ENCODE measurements around the gene NTNG1. TPM values are rescaled to one million over a fixed set of nuclear protein-coding genes. Genes with fewer than 3 reads are reported as not detected.

The NTNG1 gene
- total RNA-seq, 1 experiment from 2014 or later = 1.5 TPM

DNA sequence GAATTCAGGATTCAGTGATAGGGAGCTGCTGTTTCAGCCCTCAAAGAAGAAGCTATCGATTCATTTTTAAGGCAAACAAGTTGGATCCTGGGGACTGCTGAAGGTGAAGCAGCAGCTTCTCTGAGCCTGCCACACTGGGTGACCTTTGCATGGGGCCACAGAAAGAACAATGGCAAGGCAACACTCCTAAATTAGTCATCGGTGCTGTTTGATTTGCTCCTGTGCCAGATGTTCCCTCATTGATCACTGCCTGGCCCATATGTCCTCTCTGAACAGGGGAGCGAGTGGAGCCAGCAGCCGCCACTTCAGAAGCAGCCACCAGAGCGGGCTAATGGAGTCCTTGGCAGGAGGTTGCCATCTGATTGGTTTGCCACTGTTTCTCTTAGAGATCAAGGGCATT lies 391.5 kb downstream of the NTNG1 start:
- Mint-ChIP-seq H3K4me1 (peaks cover 14 to 19% of the 10 kb centered on the region in 2 experiments), H3K27ac (no peak overlapping the region; a peak in 1 of 7 replicates), H3K4me3 (no peak overlapping the region), H3K27me3 (ENCODE audit: low read depth) (no peaks in the 10 kb centered on the region), H3K9me3 (no peaks in the 10 kb centered on the region), H3K36me3 (ENCODE audit: insufficient read depth in 1 of 3, low read depth in 3 of 3) (no peaks in the 10 kb centered on the region; a peak in 1 of 7 replicates)
- Histone ChIP-seq H3K79me1 (ENCODE audit: insufficient read depth, low read depth, low read length, poor library complexity, severe bottlenecking) (no peaks in the 10 kb centered on the region), H2BK5ac (ENCODE audit: insufficient read length, low read length) (no peak overlapping the region), H3K4me1 (ENCODE audit: insufficient read depth, low read length) (no peaks in the 10 kb centered on the region), H3K79me2 (ENCODE audit: insufficient read depth, low read length) (no peaks in the 10 kb centered on the region), H3T11ph (ENCODE audit: low read length) (no peak overlapping the region), H3K27me3 (ENCODE audit: insufficient read depth, low read length) (no peaks in the 10 kb centered on the region), H3K23ac (ENCODE audit: insufficient read length, low read depth, low read length) (no peak overlapping the region), H2BK120ac (ENCODE audit: low read depth, low read length, poor library complexity, severe bottlenecking) (no peak overlapping the region), H2AFZ (ENCODE audit: low read length) (no peak overlapping the region), H3K18ac (ENCODE audit: insufficient read length, low read depth, low read length) (no peak overlapping the region), H3K9me3 (ENCODE audit: control insufficient read depth, low read depth, low read length) (no peaks in the 10 kb centered on the region), H3K4ac (ENCODE audit: low read depth, low read length) (no peak overlapping the region), H4K20me1 (ENCODE audit: control insufficient read depth, insufficient read depth, insufficient read length) (no peaks in the 10 kb centered on the region), H3K23me2 (ENCODE audit: insufficient read length, low read depth, low read length, poor library complexity, severe bottlenecking) (no peaks in the 10 kb centered on the region), H2AK5ac (ENCODE audit: insufficient read length, low read length) (no peak overlapping the region), H2BK20ac (ENCODE audit: low read depth, low read length, poor library complexity, severe bottlenecking) (no peak overlapping the region), H3K56ac (ENCODE audit: insufficient read length, low read depth, low read length) (no peak overlapping the region), H3K27ac (ENCODE audit: insufficient read length, low read depth, low read length) (no peak overlapping the region), H3K9ac (ENCODE audit: extremely low read depth, insufficient read length, low read length) (no peak overlapping the region), H4K5ac (ENCODE audit: insufficient read length, low read depth, low read length) (no peak overlapping the region), H2BK12ac (ENCODE audit: insufficient read length, low read depth, low read length) (no peak overlapping the region), H4K91ac (ENCODE audit: insufficient read length, low read depth, low read length) (no peak overlapping the region), H4K8ac (replicated peaks; ENCODE audit: insufficient read length, low read depth, low read length) (no peak overlapping the region), H3K14ac (ENCODE audit: insufficient read depth, low read length) (no peak overlapping the region), H3K4me2 (ENCODE audit: insufficient read depth, insufficient read length, low read length) (no peak overlapping the region), H2BK15ac (ENCODE audit: low read depth, low read length) (no peak overlapping the region)
- peak; percentile 30 for DNase-seq
- no CpG with 5 or more reads among the region's 5 CpGs for WGBS (ENCODE audit: extremely low coverage, insufficient read length, low lambda C conversion rate)
- TF ChIP-seq, protein P1, sequence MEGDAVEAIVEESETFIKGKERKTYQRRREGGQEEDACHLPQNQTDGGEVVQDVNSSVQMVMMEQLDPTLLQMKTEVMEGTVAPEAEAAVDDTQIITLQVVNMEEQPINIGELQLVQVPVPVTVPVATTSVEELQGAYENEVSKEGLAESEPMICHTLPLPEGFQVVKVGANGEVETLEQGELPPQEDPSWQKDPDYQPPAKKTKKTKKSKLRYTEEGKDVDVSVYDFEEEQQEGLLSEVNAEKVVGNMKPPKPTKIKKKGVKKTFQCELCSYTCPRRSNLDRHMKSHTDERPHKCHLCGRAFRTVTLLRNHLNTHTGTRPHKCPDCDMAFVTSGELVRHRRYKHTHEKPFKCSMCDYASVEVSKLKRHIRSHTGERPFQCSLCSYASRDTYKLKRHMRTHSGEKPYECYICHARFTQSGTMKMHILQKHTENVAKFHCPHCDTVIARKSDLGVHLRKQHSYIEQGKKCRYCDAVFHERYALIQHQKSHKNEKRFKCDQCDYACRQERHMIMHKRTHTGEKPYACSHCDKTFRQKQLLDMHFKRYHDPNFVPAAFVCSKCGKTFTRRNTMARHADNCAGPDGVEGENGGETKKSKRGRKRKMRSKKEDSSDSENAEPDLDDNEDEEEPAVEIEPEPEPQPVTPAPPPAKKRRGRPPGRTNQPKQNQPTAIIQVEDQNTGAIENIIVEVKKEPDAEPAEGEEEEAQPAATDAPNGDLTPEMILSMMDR (conservative IDR thresholded peaks at IDR 0.05) = no peak

Other genes with a start within 250 kb of the NTNG1 start
- gene PRMT6, start 84.4 kb upstream of the NTNG1 start, total RNA-seq (2021) = 37.5 and 41.9 TPM in 2 replicates